Transverse colon (tissue), 4 donors: ENCODE data around the gene PACS2. TPM values are rescaled to one million over a fixed set of nuclear protein-coding genes. Genes with fewer than 3 reads are reported as not detected.
A peak's percentile ranks its signal among the peaks of the same experiment; 100 is the strongest.

ENCODE experiments used
- DNase-seq: peaks from one replicate; pipeline ENCODE4 v3.0.0-alpha.2; 2019
- H3K27ac ChIP-seq, 4 donors: fragments of 200-600 bp; sonication (generic); 2 replicates each; pipeline ENCODE4 v1.5.1; 2016 to 2018; ENCODE audit warnings: inconsistent platforms in 4 of 4
- H3K27me3 ChIP-seq: fragments of 200-600 bp; sonication (generic); 2 replicates; pipeline ENCODE4 v1.5.1; 2017; ENCODE audit warnings: inconsistent platforms
- H3K36me3 ChIP-seq, 4 donors: fragments of 200-600 bp; sonication (generic); 2 replicates each; pipeline ENCODE4 v1.5.1; 2017 to 2019; ENCODE audit warnings: inconsistent platforms in 4 of 4
- H3K4me1 ChIP-seq, 4 donors: fragments of 200-600 bp; sonication (generic); 2 replicates each; pipeline ENCODE4 v1.5.1; 2017 to 2020; ENCODE audit warnings: inconsistent platforms in 4 of 4
- H3K4me3 ChIP-seq, 4 donors: fragments of 200-600 bp; sonication (generic); 1 replicate in 1 of 4; 2 replicates in 3 of 4; pipeline versions ENCODE4 v1.5.1 to v1.6.1; 2017 to 2019; ENCODE audit warnings: inconsistent platforms in 4 of 4
- H3K9me3 ChIP-seq, 2 donors: fragments of 200-600 bp; sonication (generic); 2 replicates each; pipeline ENCODE4 v1.5.1; 2017 to 2019; ENCODE audit warnings: inconsistent platforms in 2 of 2
- CTCF ChIP-seq, 5 experiments: fragments of 200-600 bp in 3 of 5; fragments of 450-650 bp in 2 of 5; sonication (generic) in 3 of 5; IDR thresholded peaks; 1 replicate in 2 of 5; 2 replicates in 3 of 5; pipeline ENCODE4 v1.5.1; 2016 to 2017; ENCODE audit warnings: antibody characterized with exemption in 5 of 5, inconsistent platforms in 3 of 5, mild to moderate bottlenecking in 2 of 5, moderate library complexity in 1 of 5
- EP300 ChIP-seq: sonication (generic); formaldehyde crosslinking; IDR thresholded peaks from one replicate; pipeline ENCODE4 v1.6.1; 2017; ENCODE audit warnings: antibody characterized with exemption, low read depth
- POLR2A ChIP-seq: fragments of 450-650 bp; IDR thresholded peaks from one replicate; pipeline ENCODE4 v1.6.1; 2016; ENCODE audit warnings: antibody characterized with exemption, mild to moderate bottlenecking, moderate library complexity
- POLR2AphosphoS5 ChIP-seq, 3 donors: sonication (generic); formaldehyde crosslinking; IDR thresholded peaks; one replicate each; pipeline ENCODE4 v1.6.1; 2016; ENCODE audit warnings: antibody characterized with exemption in 3 of 3
- WGBS, 2 donors: methylation state at CpG; one replicate each; pipeline ENCODE4 v1.1.5; 2018; ENCODE audit warnings: low coverage in 1 of 2; 5-methylcytosine and 5-hydroxymethylcytosine counted together
- in situ Hi-C, 4 donors: fragments of 200-750 bp; cut with MboI; loops; one replicate each; pipeline versions ENCODE4 v1.15.0 to v1.15.1; 2017; ENCODE audit warnings: low sequenced_read_pairs in 3 of 4, low pct_ligation_motif_present in 1 of 4, low pct_unique_long_range_greater_than_20kb in 1 of 4
- intact Hi-C: fragments of 100-400 bp; cut with DNase I; formaldehyde crosslinking; loops from one replicate; pipeline ENCODE4 v1.15.1; 2023; ENCODE audit warnings: low total_unique reads
- total RNA-seq, 4 donors: library from RNA; depleted of rRNA; stranded (reverse); fragments of >200 nt; gene quantifications; one replicate each; pipeline ENCODE4 v1.1.0, GENCODE V29; 2016

PACS2 gene
- total RNA-seq, 4 donors from 2014 or later, result 63.0 to 249 (median 135) TPM

- intact Hi-C loops (no loop called here), in situ Hi-C loops (no loop called here)
- no peak for DNase-seq
- Histone ChIP-seq H3K4me1 (no peaks in the 10 kb centered on the region), H3K4me3 (no peak overlapping the region), H3K27ac (no peak overlapping the region), H3K9me3 (no peaks in the 10 kb centered on the region), H3K36me3 (peaks cover 0 to 8% (median 0%) of the 10 kb centered on the region in 4 donors), H3K27me3 (no peaks in the 10 kb centered on the region)
- WGBS, 2 donors, result 83% methylated on average over 25 of the region's 25 CpGs; no CpG with 5 or more reads in 1 of the 2 donors
- no peak for TF ChIP-seq POLR2AphosphoS5 (IDR thresholded peaks at IDR 0.05)
- no peak for TF ChIP-seq POLR2A
- TF ChIP-seq EP300, result no peak
- no peak for TF ChIP-seq CTCF (IDR thresholded peaks at IDR 0.05)
Measured at GRCh38 chr14:105388110-105388951, 73.8 kb downstream of the PACS2 start.

GRCh38 chr14:105388976-105389375 lies 74.4 kb downstream of the PACS2 start:
- Histone ChIP-seq H3K36me3 (peaks cover 0 to 6% (median 0%) of the 10 kb centered on the region in 4 donors), H3K27ac (peak overlapping the region in 1 of 4 donors; percentile 15)
- WGBS, 2 donors, result 81% methylated on average over 7 of the region's 16 CpGs; no CpG with 5 or more reads in 1 of the 2 donors

GRCh38 chr14:105389534-105389933 lies 75.0 kb downstream of the PACS2 start:
- Histone ChIP-seq H3K27ac (peak overlapping the region in 1 of 4 donors; percentile 15), H3K9me3 (no peaks in the 10 kb centered on the region), H3K27me3 (no peaks in the 10 kb centered on the region), H3K4me1 (no peaks in the 10 kb centered on the region), H3K4me3 (no peak overlapping the region), H3K36me3 (peaks cover 0 to under 1% (median 0%) of the 10 kb centered on the region in 4 donors)
- 78% methylated on average over 12 of the region's 12 CpGs; no CpG with 5 or more reads in 1 of the 2 donors for WGBS, 2 donors
- no peak for DNase-seq
- intact Hi-C loops, result no loop called here
- in situ Hi-C loops, result no loop called here
- TF ChIP-seq EP300, result no peak
- TF ChIP-seq POLR2AphosphoS5 (IDR thresholded peaks at IDR 0.05), result no peak
- no peak for TF ChIP-seq POLR2A
- no peak for TF ChIP-seq CTCF (IDR thresholded peaks at IDR 0.05)

More at GRCh38 chr14:105388976-105389375, 74.4 kb downstream of the PACS2 start:
- Histone ChIP-seq H3K4me3 (no peak overlapping the region), H3K27me3 (no peaks in the 10 kb centered on the region), H3K4me1 (no peaks in the 10 kb centered on the region), H3K9me3 (no peaks in the 10 kb centered on the region)
- TF ChIP-seq CTCF (IDR thresholded peaks at IDR 0.05) (no peak), POLR2AphosphoS5 (IDR thresholded peaks at IDR 0.05) (no peak), EP300 (no peak), POLR2A (no peak)
- DNase-seq, result no peak
- intact Hi-C loops (no loop called here), in situ Hi-C loops (no loop called here)

GRCh38 chr14:105389976-105390848 lies 75.7 kb downstream of the PACS2 start:
- DNase-seq, result no peak
- TF ChIP-seq CTCF (IDR thresholded peaks at IDR 0.05) (no peak), EP300 (no peak), POLR2A (no peak), POLR2AphosphoS5 (IDR thresholded peaks at IDR 0.05) (no peak)
- H3K27me3 ChIP-seq, result no peaks in the 10 kb centered on the region
- no peaks in the 10 kb centered on the region for H3K4me1 ChIP-seq
- no peaks in the 10 kb centered on the region for H3K36me3 ChIP-seq
- peak overlapping the region in 1 of 4 donors; percentile 15 for H3K27ac ChIP-seq
- intact Hi-C loops (no loop called here), in situ Hi-C loops (no loop called here)
- no peak overlapping the region for H3K4me3 ChIP-seq
- H3K9me3 ChIP-seq, result no peaks in the 10 kb centered on the region
- WGBS, 2 donors, result 80% methylated on average over 27 of the region's 27 CpGs; no CpG with 5 or more reads in 1 of the 2 donors
